ENCODE results near the gene HIVEP1. TPM values are rescaled to one million over a fixed set of nuclear protein-coding genes. Genes with fewer than 3 reads are reported as not detected.

The HIVEP1 gene
- total RNA-seq, 1 donor = 18.8 TPM

DNA sequence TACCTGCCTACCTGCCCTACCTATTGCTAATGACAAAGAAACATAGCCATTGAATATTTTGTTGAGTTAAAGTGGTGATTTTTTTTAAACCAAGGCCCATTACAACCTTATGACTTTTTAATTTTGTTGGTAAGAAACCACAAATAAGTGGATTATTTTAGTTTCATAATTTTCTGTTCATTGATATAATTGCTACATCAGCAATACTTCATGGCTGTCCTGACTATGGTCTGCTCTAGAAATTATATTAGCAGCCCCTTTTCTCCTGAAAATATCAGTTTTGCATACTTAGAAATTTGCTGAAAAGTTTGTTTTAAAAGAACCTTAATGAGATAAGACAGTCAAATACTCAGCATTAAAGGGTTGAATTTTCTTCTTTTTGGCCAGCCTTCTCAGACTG lies 106.5 kb downstream of the HIVEP1 start:
- no peaks in the 10 kb centered on the region for H3K9me3 ChIP-seq (ENCODE audit: low read depth, low read length)
- no peaks in the 10 kb centered on the region for H3K79me2 ChIP-seq (ENCODE audit: insufficient read depth, low read length)
- no peaks in the 10 kb centered on the region for H3K27me3 ChIP-seq (ENCODE audit: insufficient read depth, low read length)
- no peak overlapping the region for H2AFZ ChIP-seq (ENCODE audit: low read length)
- H3K4me3 ChIP-seq (ENCODE audit: insufficient read depth, low read length) = no peak overlapping the region
- no peak for DNase-seq (ENCODE audit: insufficient read length, low spot score, missing footprints)
- no peak overlapping the region for H3K27ac ChIP-seq (ENCODE audit: low read depth, low read length)
- peaks cover 4% of the 10 kb centered on the region for H3K4me1 ChIP-seq (ENCODE audit: insufficient read depth, low read length)
- TF ChIP-seq, protein P1, sequence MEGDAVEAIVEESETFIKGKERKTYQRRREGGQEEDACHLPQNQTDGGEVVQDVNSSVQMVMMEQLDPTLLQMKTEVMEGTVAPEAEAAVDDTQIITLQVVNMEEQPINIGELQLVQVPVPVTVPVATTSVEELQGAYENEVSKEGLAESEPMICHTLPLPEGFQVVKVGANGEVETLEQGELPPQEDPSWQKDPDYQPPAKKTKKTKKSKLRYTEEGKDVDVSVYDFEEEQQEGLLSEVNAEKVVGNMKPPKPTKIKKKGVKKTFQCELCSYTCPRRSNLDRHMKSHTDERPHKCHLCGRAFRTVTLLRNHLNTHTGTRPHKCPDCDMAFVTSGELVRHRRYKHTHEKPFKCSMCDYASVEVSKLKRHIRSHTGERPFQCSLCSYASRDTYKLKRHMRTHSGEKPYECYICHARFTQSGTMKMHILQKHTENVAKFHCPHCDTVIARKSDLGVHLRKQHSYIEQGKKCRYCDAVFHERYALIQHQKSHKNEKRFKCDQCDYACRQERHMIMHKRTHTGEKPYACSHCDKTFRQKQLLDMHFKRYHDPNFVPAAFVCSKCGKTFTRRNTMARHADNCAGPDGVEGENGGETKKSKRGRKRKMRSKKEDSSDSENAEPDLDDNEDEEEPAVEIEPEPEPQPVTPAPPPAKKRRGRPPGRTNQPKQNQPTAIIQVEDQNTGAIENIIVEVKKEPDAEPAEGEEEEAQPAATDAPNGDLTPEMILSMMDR (IDR thresholded peaks at IDR 0.05; ENCODE audit: extremely low read depth, low read depth, low read length) = no peak
- peaks cover 13% of the 10 kb centered on the region for H3K36me3 ChIP-seq (ENCODE audit: insufficient read depth, low read length)
- no peaks in the 10 kb centered on the region for H4K20me1 ChIP-seq (ENCODE audit: insufficient read depth, low read length)
- H3K4me2 ChIP-seq (ENCODE audit: insufficient read depth, low read length) = no peak overlapping the region

DNA sequence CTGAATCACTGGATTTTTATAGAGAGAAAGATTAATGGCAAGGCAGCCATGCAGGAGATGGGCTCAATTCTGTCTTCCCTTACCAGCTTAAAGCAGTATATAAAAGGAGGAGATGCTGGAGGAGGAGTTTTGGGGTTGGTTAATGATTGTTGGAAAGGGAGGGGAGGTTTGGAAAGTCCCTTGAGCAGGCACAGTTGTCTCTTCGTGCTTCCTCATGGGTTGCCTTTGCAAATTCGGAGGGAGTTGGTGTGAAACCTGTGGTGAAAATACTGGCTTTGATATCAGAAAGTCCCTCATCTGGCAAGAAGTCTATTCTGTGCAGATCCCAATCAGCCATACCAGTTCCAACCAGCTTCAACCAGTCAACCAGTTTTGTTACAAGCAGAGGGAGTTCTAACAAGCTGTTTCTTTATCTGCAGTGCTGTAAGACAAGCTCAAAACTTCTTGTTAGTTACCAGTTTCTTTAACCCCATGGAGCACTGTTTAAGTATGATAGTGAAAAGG lies 107.0 kb downstream of the HIVEP1 start:
- Histone ChIP-seq H3K27me3 (ENCODE audit: insufficient read depth, low read length) (no peaks in the 10 kb centered on the region), H3K9me3 (ENCODE audit: low read depth, low read length) (no peaks in the 10 kb centered on the region), H3K27ac (ENCODE audit: low read depth, low read length) (no peak overlapping the region), H3K4me1 (ENCODE audit: insufficient read depth, low read length) (no peaks in the 10 kb centered on the region), H3K36me3 (ENCODE audit: insufficient read depth, low read length) (peaks cover 13% of the 10 kb centered on the region), H4K20me1 (ENCODE audit: insufficient read depth, low read length) (no peaks in the 10 kb centered on the region), H3K4me3 (ENCODE audit: insufficient read depth, low read length) (no peak overlapping the region), H3K79me2 (ENCODE audit: insufficient read depth, low read length) (no peaks in the 10 kb centered on the region), H3K4me2 (ENCODE audit: insufficient read depth, low read length) (no peak overlapping the region), H2AFZ (ENCODE audit: low read length) (no peak overlapping the region)
- TF ChIP-seq, protein P1 (IDR thresholded peaks at IDR 0.05; ENCODE audit: extremely low read depth, low read depth, low read length) = no peak
- no peak for DNase-seq (ENCODE audit: insufficient read length, low spot score, missing footprints)

DNA sequence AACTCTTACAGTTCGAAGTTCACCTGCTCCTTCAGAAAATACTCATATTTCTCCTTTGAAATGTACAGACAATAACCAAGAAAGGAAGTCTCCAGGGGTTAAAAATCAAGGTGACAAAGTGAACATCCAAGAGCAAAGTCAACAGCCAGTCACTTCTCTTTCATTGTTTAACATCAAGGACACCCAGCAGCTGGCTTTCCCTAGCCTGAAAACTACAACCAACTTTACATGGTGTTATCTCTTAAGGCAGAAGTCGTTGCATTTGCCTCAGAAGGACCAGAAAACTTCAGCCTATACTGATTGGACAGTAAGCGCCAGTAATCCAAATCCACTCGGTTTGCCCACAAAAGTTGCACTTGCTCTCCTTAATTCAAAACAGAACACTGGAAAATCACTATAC lies 113.3 kb downstream of the HIVEP1 start:
- Histone ChIP-seq H4K20me1 (ENCODE audit: insufficient read depth, low read length) (no peaks in the 10 kb centered on the region), H3K79me2 (ENCODE audit: insufficient read depth, low read length) (no peaks in the 10 kb centered on the region), H3K4me3 (ENCODE audit: insufficient read depth, low read length) (no peak overlapping the region), H3K4me1 (ENCODE audit: insufficient read depth, low read length) (no peaks in the 10 kb centered on the region), H3K4me2 (ENCODE audit: insufficient read depth, low read length) (no peak overlapping the region), H3K9me3 (ENCODE audit: low read depth, low read length) (no peaks in the 10 kb centered on the region), H3K27ac (ENCODE audit: low read depth, low read length) (no peak overlapping the region), H3K27me3 (ENCODE audit: insufficient read depth, low read length) (no peaks in the 10 kb centered on the region), H2AFZ (ENCODE audit: low read length) (no peak overlapping the region), H3K36me3 (ENCODE audit: insufficient read depth, low read length) (peaks cover 13% of the 10 kb centered on the region)
- TF ChIP-seq, protein P1 (IDR thresholded peaks at IDR 0.05; ENCODE audit: extremely low read depth, low read depth, low read length) = no peak
- DNase-seq (ENCODE audit: insufficient read length, low spot score, missing footprints) = no peak

DNA sequence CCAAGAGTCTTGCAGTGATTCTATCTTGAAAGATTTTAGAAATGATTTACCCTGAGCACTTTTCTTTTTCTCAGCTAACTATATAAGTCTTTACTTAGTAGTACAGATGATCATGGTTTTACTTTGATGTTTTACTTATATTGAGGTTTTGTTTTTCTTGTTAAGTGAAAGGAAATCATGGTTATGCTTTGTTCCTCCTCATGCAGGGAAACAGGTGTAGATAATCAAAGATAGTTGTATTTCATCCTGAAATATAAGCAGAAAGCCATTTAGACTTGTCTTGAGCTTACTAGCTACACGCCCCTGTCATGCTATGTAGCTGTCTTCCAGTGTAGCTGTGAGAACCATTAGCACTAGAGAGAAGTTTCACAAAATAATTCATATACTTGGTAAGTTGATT lies 113.9 kb downstream of the HIVEP1 start:
- Histone ChIP-seq H2AFZ (ENCODE audit: low read length) (no peak overlapping the region), H3K36me3 (ENCODE audit: insufficient read depth, low read length) (peaks cover 7% of the 10 kb centered on the region), H3K4me3 (ENCODE audit: insufficient read depth, low read length) (no peak overlapping the region), H3K27me3 (ENCODE audit: insufficient read depth, low read length) (no peaks in the 10 kb centered on the region), H4K20me1 (ENCODE audit: insufficient read depth, low read length) (no peaks in the 10 kb centered on the region), H3K27ac (ENCODE audit: low read depth, low read length) (no peak overlapping the region), H3K9me3 (ENCODE audit: low read depth, low read length) (no peaks in the 10 kb centered on the region), H3K79me2 (ENCODE audit: insufficient read depth, low read length) (no peaks in the 10 kb centered on the region), H3K4me1 (ENCODE audit: insufficient read depth, low read length) (no peaks in the 10 kb centered on the region), H3K4me2 (ENCODE audit: insufficient read depth, low read length) (no peak overlapping the region)
- no peak for DNase-seq (ENCODE audit: insufficient read length, low spot score, missing footprints)
- TF ChIP-seq, protein P1 (IDR thresholded peaks at IDR 0.05; ENCODE audit: extremely low read depth, low read depth, low read length) = no peak
